Mucosa of rectum (tissue), 2 donors: ENCODE measurements around the gene PCBP3.

Experiments
- H3K27ac ChIP-seq, 2 donors: one replicate each; pipeline ENCODE4 v1.7.0; 2013; ENCODE audit warnings: inconsistent platforms in 2 of 2, low read depth in 2 of 2, low read length in 2 of 2
- H3K27me3 ChIP-seq, 2 donors: one replicate each; pipeline ENCODE4 v1.7.0; 2013; ENCODE audit warnings: low read length in 2 of 2; ENCODE audit not compliant: control insufficient read depth in 2 of 2, insufficient read depth in 2 of 2
- H3K36me3 ChIP-seq, 2 donors: one replicate each; pipeline ENCODE4 v1.7.0; 2013; ENCODE audit warnings: low read length in 2 of 2; ENCODE audit not compliant: control insufficient read depth in 2 of 2, insufficient read depth in 2 of 2
- H3K4me1 ChIP-seq, 2 donors: one replicate each; pipeline ENCODE4 v1.7.0; 2013; ENCODE audit warnings: low read length in 2 of 2, mild to moderate bottlenecking in 1 of 2; ENCODE audit not compliant: control insufficient read depth in 2 of 2, insufficient read depth in 2 of 2
- H3K4me3 ChIP-seq, 2 donors: one replicate each; pipeline ENCODE4 v1.7.0; 2013; ENCODE audit warnings: low read length in 2 of 2
- H3K9ac ChIP-seq, 2 donors: one replicate each; pipeline ENCODE4 v1.7.0; 2013; ENCODE audit warnings: low read length in 2 of 2, low read depth in 1 of 2, mild to moderate bottlenecking in 1 of 2
- H3K9me3 ChIP-seq, 2 donors: one replicate each; pipeline ENCODE4 v1.7.0; 2013; ENCODE audit warnings: low read length in 2 of 2; ENCODE audit not compliant: control insufficient read depth in 2 of 2
- donor health status: healthy.
- donor health status: Normal muscosa, but diverticular disease.

Gene PCBP3

GRCh38 chr21:45940621-45941337 is 297.3 kb downstream of the PCBP3 start:
- H3K27me3 ChIP-seq: no peaks in the 10 kb centered on the region
- no peaks in the 10 kb centered on the region for H3K4me1 ChIP-seq
- no peaks in the 10 kb centered on the region for H3K36me3 ChIP-seq
- no peaks in the 10 kb centered on the region for H3K9me3 ChIP-seq
- no peak overlapping the region for H3K9ac ChIP-seq
- H3K4me3 ChIP-seq: no peak overlapping the region
- no peak overlapping the region for H3K27ac ChIP-seq

GRCh38 chr21:45941338-45941710 is 297.8 kb downstream of the PCBP3 start:
- Histone ChIP-seq H3K4me3 (no peak overlapping the region), H3K9ac (no peak overlapping the region), H3K27me3 (no peaks in the 10 kb centered on the region), H3K36me3 (no peaks in the 10 kb centered on the region), H3K27ac (no peak overlapping the region), H3K9me3 (no peaks in the 10 kb centered on the region), H3K4me1 (no peaks in the 10 kb centered on the region)

GRCh38 chr21:45941717-45942546 is 298.4 kb downstream of the PCBP3 start:
- Histone ChIP-seq H3K4me3 (no peak overlapping the region), H3K36me3 (no peaks in the 10 kb centered on the region), H3K27ac (no peak overlapping the region), H3K9ac (no peak overlapping the region), H3K4me1 (no peaks in the 10 kb centered on the region), H3K27me3 (no peaks in the 10 kb centered on the region), H3K9me3 (no peaks in the 10 kb centered on the region)

- no peaks in the 10 kb centered on the region for H3K9me3 ChIP-seq
- H3K36me3 ChIP-seq: no peaks in the 10 kb centered on the region
- H3K4me3 ChIP-seq: no peak overlapping the region
- H3K4me1 ChIP-seq: no peaks in the 10 kb centered on the region
- H3K27ac ChIP-seq: no peak overlapping the region
- no peak overlapping the region for H3K9ac ChIP-seq
- no peaks in the 10 kb centered on the region for H3K27me3 ChIP-seq
Observed at GRCh38 chr21:45942755-45943629, 299.5 kb downstream of the PCBP3 start.

- no peaks in the 10 kb centered on the region for H3K36me3 ChIP-seq
- no peak overlapping the region for H3K4me3 ChIP-seq
- no peak overlapping the region for H3K9ac ChIP-seq
Observed at GRCh38 chr21:45943630-45944540, 300.4 kb downstream of the PCBP3 start.

GRCh38 chr21:45944601-45945000 is 301.1 kb downstream of the PCBP3 start:
- Histone ChIP-seq H3K4me1 (no peaks in the 10 kb centered on the region), H3K4me3 (no peak overlapping the region), H3K9ac (no peak overlapping the region), H3K9me3 (no peaks in the 10 kb centered on the region), H3K27me3 (no peaks in the 10 kb centered on the region), H3K36me3 (no peaks in the 10 kb centered on the region), H3K27ac (no peak overlapping the region)

More at GRCh38 chr21:45943630-45944540, 300.4 kb downstream of the PCBP3 start:
- no peaks in the 10 kb centered on the region for H3K4me1 ChIP-seq
- H3K27ac ChIP-seq: no peak overlapping the region
- no peaks in the 10 kb centered on the region for H3K27me3 ChIP-seq
- no peaks in the 10 kb centered on the region for H3K9me3 ChIP-seq

- no peak overlapping the region for H3K4me3 ChIP-seq
- no peaks in the 10 kb centered on the region for H3K36me3 ChIP-seq
- H3K27me3 ChIP-seq: no peaks in the 10 kb centered on the region
- H3K9me3 ChIP-seq: no peaks in the 10 kb centered on the region
- H3K9ac ChIP-seq: no peak overlapping the region
- H3K27ac ChIP-seq: no peak overlapping the region
- H3K4me1 ChIP-seq: no peaks in the 10 kb centered on the region
Observed at GRCh38 chr21:45945066-45945867, 301.7 kb downstream of the PCBP3 start.

- no peaks in the 10 kb centered on the region for H3K27me3 ChIP-seq
- no peaks in the 10 kb centered on the region for H3K4me1 ChIP-seq
- no peak overlapping the region for H3K9ac ChIP-seq
- no peaks in the 10 kb centered on the region for H3K9me3 ChIP-seq
- no peak overlapping the region for H3K27ac ChIP-seq
- no peak overlapping the region for H3K4me3 ChIP-seq
- H3K36me3 ChIP-seq: no peaks in the 10 kb centered on the region
Observed at GRCh38 chr21:45945868-45946210, 302.3 kb downstream of the PCBP3 start.

- Histone ChIP-seq H3K4me3 (no peak overlapping the region), H3K9me3 (no peaks in the 10 kb centered on the region), H3K27ac (no peak overlapping the region), H3K4me1 (no peaks in the 10 kb centered on the region), H3K36me3 (no peaks in the 10 kb centered on the region), H3K9ac (no peak overlapping the region), H3K27me3 (no peaks in the 10 kb centered on the region)
Observed at GRCh38 chr21:45947296-45947695, 303.8 kb downstream of the PCBP3 start.
